ENCODE results near the gene GOLGB1.
"Not testable (repeated sequence)": the region's sequence is repeated elsewhere in the genome, so short reads cannot be mapped to it uniquely, and the experiment has no call there.

Gene GOLGB1

DNA sequence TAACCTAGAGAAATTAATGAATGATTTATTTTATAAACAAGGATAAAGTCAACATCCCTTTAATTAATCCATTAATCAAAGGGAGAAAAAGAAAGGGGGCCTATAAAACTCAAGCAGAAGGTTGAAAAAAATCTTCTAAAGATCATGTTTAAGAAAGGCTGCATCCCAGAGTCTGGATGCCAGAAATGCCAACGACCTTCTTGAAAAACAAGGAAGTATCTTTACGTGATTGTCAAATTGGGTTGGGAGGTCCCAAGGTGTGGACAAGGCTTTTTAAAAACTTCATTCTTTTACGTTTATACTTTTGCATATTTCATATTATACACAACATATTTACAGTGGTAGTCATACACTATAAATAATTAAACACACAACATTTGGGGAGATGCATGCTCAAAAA lies 1.6 kb downstream of the GOLGB1 start:
- intact Hi-C loops (cut with DNase I) = no loop called here
- no peak for DNase-seq

DNA sequence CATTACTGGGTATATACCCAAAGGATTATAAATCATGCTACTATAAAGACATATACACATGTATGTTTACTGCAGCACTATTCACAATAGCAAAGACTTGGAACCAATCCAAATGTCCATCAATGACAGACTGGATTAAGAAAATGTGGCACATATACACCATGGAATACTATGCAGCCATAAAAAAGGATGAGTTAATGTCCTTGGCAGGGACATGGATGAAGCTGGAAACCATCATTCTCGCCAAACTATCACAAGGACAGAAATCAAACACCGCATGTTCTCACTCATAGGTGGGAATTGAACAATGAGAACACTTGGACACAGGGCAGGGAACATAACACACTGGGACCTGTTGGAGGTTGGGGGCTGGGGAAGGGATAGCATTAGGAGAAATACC lies 6.4 kb downstream of the GOLGB1 start:
- intact Hi-C loops (cut with DNase I) = not testable (repeated sequence)

DNA sequence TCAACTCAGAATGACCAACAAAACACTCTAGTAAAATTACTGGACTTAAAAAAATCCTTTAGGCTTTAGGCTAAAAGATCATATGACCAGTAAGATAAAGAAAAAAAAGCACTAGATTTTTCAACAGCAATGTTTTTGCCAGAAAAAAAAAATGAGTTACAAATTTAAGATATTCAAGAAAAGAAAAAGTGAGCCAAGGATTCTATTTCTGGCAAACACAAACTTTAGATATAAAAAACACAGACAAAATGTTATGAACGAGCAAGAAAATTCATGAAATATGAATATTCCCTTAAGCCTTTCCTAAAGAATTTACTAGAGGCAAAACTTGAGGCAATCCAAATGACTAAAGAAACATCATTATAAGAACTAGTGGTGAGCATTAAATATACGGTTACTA lies 8.6 kb downstream of the GOLGB1 start:
- intact Hi-C loops (cut with DNase I) = no loop called here
- no peak for DNase-seq

More for the DNA sequence above, 6.4 kb downstream of the GOLGB1 start:
- not testable (repeated sequence) for DNase-seq

DNA sequence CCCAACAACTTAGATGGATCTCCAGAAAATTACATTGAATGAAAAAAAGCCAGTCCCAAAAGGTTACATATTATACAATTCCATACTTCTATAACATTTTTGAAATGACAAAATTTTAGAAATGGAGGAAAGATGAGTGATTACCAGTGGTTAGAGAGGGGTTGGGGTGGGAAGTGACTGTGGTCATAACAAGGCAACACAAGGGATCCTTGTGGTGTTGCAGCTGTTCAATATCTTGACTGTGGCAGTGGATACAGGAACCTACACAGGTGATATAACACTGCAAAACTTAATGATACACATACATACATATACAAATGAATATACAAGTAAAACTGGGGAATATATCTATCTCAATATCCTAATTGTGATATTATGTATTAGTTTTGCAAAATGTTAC lies 9.6 kb downstream of the GOLGB1 start:
- intact Hi-C loops (cut with DNase I) = no loop called here
- no peak for DNase-seq

DNA sequence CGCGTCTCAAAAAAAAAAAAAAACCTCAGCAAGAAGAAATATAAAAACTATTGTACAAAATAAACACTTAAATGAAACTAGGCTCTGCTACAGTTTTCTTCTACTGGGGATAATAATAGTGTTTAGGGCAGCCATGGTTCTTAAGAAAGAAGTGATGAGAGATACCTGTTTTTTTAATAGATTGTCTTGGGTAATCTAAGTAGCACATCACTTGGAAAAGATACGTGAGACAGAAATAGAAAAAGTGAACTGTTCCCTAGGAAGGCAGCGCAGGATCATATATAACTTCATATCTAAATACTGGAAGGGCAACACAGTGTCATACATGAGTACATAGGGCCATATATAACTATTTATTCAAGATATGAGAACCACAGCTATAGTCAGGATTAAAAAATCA lies 11.9 kb downstream of the GOLGB1 start:
- no peak for DNase-seq
- intact Hi-C loops (cut with DNase I) = no loop called here

DNA sequence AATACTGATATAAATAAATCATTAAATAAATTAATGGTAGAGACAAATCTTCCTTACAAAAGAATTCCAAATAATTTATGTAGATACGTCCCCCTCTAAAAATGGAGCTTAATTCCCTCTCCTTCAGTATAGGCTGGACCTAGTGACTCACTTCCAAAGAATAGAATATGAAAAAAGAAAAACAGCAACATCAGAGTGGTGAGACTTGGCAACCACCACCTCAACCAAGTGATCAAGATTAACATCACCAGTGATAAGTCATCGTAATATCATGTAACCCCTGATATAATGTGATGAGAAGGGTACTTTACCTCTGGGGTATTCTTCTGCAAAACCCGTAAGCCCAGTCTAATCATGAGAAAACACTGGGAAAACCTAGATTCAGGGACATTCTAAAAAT lies 13.4 kb downstream of the GOLGB1 start:
- no peak for DNase-seq
- intact Hi-C loops (cut with DNase I) = no loop called here

DNA sequence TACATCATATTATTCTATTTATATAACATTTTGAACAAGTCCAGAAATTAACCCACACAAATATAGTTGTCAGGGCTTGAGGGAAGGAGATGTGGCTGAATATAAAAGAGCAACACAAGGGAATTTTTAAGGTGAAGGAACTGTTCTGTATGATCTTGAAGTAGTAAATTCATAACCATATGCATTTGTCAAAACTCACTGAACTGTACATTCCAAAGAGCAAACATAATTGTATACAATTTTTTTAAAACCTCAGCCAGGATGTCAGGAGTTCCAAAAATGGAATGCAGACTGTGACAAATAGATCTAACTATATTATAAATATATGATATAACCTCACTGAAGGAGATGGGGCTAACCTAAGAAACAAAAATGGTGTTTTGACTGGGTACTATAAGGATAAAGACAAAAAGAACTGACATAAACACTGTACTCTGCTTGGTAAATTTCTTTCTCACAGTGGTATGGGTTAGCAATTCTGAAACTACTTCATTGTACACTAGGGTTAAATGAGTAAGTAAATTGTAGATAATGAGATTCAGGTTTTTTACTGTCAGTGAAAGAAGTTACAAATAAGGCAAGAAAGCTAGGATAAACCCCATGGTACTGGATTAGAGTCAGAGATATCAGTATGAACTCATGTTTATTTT lies 14.4 kb downstream of the GOLGB1 start:
- intact Hi-C loops (cut with DNase I) = no loop called here
- DNase-seq = no peak

DNA sequence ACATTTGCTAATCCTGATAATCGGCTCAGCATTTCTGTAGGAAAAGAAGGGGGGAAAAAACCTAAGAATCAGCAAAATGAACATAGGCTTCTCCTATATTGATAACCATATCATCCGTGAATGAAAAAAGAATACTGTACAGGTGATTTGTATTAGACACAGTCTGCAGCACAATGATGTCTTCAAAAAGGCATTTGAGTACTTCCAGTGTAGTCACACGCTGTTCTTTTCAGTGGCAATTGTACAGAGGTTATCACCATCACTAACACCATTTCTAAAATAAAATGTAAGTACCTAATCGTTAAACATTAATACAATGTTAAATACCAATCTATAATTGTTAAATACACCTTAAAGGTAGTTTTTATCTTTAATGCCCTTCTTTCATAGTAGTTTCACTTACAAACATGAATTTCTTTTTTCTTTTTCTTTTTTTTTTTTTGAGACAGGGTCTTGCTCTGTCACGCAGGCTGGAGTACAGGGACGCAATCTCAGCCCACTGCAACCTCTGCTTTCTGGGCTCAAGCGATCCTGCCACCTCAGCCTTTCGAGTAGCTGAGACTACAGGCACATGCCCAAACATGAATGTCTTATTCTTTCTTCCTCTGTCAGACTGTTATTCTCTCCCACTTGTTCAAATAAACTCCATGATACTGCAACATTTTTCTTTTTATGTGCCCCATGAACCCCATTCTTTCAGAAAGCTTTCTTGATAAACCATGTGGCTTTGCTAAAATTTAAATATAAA lies 18.4 kb downstream of the GOLGB1 start:
- intact Hi-C loops (cut with DNase I) = no loop called here
- no peak for DNase-seq

DNA sequence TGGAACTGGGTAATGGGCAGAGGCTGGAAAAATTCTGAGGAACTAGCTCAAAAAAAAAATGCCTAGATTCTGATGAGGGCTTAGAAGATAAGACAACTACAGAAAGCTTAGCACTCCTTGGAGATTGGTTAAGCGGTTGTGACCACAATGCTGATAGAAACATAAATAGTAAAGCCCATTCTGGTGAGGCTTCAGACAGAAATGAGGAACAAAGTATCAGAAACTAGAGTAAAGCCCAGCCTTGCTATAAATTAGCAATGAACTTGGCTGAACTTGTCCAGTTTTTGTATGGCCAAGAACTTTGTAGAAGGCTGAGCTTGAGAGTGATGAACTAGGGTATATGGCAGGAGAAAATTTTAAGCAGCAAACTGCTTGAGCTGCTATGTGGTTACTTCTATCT lies 25.4 kb downstream of the GOLGB1 start:
- intact Hi-C loops (cut with DNase I) = no loop called here
- DNase-seq = no peak

DNA sequence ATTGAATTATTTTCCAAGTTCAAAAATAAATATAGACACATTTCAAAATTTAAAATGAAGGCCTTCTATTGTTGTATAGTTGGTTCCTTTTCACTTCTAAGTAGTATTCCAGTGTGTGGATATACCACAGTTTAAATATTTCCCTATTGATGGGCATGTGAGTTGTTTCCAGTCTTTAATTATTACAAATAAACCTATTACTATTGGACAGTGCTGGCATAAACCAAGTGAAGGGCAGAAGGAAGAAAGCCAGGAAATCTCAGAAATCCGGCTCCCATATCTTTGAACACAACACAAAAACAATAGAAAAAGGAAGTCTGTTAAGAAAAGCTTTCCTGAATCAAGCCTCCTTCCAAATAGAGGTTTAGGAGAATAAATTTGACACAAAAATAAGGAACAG lies 26.1 kb downstream of the GOLGB1 start:
- intact Hi-C loops (cut with DNase I) = no loop called here
- DNase-seq = no peak

DNA sequence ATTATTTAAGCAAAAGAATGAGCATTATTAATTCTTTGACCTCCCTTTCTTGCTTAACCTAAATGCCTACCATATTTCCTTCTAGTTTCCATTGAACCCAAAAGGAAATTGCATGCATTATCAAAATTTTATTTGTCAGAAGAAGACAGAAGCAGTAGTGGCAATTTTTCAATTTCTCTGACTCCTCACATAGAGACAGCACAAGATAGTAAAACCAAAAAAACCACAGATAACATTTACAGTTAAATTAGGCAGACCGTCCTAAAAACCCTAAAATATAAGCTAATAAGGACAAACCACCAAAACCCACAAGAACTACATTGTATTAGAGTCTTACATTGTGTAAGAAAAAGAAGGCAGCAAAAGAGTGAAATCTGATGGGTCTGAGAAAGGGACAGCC lies 27.1 kb downstream of the GOLGB1 start:
- intact Hi-C loops (cut with DNase I) = no loop called here
- DNase-seq = no peak

DNA sequence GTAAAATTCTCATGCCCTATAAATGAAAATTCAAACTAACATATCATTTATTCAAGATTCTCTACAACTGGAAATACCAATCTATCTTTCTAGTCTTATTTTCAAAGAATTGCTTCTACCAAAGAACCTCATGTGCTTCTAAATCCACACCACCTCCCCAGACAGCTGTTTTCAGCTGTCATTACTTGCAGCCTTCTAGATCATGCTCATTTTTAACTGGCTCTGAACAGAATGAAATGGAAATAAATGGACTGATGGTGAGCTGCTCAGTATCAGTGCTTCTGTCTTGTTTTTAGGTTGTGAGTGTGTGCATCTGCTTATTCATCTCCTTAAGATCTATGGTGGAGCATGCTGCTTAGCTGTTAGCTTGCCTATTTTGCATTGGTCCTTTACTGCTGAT lies 29.4 kb downstream of the GOLGB1 start:
- no peak for DNase-seq
- intact Hi-C loops (cut with DNase I) = no loop called here

DNA sequence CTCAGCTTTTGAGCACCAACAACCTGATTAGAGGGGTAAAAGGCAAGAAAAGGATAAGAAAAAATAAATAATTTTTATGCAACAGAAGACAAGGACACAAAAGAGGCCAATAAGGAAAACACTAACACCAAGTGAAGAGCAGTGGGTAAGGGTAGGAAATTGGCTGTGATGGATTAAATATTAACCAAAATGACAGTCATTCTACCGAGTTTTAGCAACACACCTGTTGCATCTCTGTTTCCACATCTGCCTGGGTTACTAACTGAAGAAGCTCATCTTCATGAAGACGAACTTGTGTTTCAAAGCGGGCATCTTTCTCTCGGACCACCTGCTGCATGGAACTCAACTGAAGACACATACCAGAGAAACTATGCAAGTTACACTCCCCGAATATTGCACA lies 30.1 kb downstream of the GOLGB1 start:
- no peak for DNase-seq
- intact Hi-C loops (cut with DNase I) = no loop called here

DNA sequence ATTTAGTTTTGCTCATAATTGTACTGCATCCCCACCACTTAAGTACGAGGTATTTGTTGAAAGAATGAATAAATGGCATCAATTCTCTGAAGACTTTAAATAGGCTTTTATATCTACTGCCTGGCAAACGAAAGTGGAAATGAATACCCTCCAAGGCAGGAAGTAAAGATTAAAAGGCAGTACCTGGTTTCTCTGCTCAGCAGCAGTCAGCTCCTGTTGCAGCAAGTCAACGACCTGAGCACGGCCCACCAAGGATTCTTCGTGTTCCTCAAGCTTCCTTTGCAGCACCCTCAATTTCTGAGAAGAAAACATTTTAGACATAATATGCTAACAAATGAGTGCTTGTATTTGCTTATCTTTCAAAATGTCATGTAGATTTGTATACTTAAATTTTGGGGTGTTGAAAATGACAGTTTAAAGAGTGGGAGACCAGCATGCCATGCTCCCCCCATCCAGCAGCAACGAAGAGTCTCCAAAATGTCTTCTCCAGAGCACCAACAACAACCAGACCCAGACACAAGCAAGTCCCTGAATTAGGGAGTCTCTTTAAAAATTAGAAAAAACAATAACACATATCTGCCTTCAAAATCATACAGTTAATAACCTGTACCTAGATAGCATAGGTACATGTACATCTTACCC lies 31.2 kb downstream of the GOLGB1 start:
- no peak for DNase-seq
- intact Hi-C loops (cut with DNase I) = no loop called here

DNA sequence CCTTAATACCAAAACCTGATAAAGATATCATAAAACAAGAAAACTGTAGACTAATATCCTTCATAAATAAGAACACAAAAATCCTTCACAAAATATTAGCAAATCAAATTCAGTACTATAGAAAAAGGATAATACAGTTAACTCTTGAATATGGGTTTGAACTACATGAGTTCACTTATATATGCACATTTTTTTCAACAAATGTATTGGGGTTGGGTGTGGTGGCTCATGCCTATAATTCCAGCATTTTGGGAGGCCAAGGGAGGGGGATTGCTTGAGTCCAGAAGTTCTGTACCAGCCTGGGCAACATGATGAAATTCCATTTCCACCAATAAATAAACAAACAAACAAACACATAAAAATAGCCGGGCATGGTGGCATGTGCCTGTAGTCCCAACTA lies 39.2 kb downstream of the GOLGB1 start:
- intact Hi-C loops (cut with DNase I) = no loop called here
- no peak for DNase-seq

DNA sequence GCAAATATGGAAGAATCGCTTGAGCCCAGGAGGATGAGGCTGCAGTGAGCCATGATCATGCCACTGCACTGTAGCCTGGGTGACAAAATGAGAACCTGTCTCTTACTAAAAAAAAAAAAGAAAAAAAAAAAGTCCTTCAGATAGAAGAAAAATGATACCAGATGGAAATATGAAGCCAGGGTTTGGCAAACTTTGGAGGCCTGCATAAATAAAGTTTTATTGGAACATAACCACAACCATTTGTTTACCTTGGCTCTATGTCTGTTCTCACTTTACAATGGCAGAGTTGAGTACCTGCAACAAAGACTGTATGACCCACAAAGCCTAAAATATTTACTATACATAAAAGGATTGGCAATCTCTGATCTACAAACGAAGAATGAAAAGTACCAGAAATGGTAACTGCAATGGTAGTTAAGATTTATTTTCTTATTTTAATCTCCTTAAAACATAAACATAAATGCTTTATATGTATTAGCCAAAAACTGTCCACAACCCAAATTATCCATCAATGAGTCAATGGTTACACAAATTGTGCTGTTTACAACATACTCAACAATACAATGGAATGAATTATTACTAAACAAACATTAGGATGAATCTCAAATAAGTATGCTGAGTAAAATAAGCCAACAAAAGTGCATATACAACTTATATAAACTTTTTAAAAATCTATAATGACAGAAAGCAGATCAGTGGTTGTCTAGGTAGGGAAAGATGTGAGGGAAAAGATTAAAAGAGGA lies 41.8 kb downstream of the GOLGB1 start:
- no peak for DNase-seq
- intact Hi-C loops (cut with DNase I) = no loop called here

DNA sequence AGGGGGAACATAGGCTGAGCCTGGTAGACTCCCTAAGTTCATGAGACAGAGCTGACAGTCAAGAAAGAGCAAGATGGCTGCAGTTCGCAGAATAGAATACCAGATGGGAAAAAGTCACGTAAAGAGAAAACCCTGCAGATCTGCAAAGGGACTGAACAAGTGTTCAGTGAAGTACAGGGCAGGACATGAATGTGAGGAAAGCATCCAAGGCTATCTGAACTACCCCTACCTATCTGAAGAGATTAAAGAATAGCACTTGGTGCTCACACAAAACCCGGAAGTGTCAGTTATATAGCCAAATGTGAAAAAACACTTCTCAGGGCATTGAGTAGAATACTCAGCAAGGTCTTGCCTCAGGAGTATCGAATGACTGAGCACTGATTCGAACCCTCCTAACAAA lies 44.0 kb downstream of the GOLGB1 start:
- no peak for DNase-seq

DNA sequence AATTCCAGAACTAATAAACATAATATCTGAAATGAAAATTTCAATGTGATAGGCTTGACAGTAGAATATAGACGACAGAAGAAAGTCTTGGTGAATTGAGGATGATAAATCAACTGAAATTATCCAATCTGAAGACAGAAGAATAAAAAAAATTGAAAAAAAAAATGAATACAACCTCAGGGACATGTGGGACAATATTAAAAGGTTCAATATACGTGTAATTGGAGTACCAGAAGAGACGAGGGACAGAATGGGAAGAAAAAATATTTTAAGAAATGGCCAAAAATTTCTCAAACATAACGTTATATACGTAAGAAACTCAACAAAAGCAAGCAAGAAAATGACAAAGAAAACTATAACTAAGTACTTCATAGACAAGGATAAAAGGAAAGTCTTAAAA lies 45.6 kb downstream of the GOLGB1 start:
- intact Hi-C loops (cut with DNase I) = no loop called here
- no peak for DNase-seq

More for the DNA sequence above, 44.0 kb downstream of the GOLGB1 start:
- intact Hi-C loops (cut with DNase I) = no loop called here

DNA sequence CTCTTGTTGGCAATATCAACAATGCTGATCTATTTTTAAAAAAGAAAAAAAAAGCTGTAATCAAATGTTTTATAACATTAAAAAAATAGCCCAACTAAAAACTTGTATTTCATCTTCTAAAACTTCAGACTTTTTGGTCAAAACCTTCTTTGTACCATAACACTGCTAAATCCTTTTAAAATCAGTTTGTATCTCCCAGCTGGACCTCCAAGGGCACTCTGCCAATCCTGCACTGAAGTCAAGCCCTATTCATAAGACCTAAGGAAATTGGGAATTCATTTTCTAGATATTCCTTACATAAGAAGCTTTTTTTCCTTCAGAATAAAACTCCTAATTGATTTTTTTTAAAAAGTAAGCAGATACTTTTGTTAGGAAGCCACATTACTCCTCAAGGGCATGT lies 50.6 kb downstream of the GOLGB1 start:
- intact Hi-C loops (cut with DNase I) = no loop called here
- DNase-seq = peak in 3 of 42 donors; percentile 9 to 46 (median 29)

DNA sequence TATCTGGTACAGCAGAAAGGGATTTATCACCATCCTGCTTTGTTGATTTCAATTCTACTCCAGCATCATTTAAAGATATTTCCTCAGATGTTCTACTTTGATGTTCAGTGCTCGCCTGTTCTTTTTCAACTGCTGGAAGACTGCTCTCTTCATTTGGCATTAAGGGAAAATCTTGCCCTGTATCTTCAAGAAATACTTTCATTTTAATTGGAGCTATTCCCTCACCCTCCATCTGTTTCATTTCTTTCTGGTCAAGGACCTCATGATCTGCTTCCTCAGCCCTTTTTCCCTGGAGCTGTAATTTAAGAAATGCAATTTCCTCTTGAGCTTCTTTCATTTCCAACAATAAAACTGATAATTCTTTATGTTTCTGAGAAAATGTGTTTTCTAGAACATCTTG lies 51.1 kb downstream of the GOLGB1 start:
- intact Hi-C loops (cut with DNase I) = no loop called here
- DNase-seq = no peak
